ENCODE data around the gene C6orf62.
"Not testable (repeated sequence)": the region's sequence is repeated elsewhere in the genome, so short reads cannot be mapped to it uniquely, and the experiment has no call there.

Gene C6orf62

DNA sequence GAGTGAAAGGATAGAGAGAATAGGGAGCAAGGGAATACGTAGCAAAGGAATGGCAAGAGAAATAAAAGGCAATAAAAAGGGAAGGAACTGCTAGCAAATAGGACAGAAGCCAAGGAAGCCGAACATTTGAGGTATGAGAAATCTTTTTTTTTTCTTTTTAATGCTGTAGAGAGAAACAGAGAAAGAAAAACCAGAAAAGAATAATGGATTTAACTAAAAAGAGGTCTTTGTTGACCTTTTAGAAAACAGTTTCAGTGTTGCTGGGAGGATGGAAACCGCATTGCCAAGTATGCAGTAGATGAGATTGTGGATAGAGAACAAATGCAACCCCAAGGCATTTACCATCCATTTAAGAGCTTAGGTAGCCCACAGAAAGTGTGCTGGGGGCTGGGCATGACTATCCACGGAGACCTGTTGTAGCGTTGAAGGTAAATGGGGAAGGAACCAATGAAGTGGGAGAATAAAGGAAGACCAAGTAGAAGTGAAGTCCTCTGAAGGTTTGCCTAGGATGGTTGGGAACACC lies 23.3 kb upstream of the C6orf62 start:
- no peak for FAIRE-seq

DNA sequence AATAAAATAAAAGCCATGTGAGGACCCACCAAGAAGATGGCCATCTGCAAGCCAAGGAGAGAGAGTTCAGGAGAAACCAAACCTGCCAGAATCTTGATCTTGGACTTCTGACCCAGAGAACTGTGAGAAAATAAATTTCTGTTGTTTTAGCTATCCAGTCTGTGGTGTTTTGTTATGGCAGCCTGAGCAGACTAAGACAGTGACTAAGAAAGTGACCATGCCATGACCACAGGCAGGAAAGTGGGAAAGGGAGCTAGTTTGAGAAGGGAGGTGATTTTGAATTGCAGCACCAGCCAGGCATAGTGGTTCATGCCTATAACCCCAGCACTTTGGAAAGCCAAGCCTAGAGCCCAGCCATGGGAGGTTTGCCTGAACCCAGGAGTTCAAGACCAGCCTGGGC lies 21.9 kb upstream of the C6orf62 start:
- FAIRE-seq, result no peak

DNA sequence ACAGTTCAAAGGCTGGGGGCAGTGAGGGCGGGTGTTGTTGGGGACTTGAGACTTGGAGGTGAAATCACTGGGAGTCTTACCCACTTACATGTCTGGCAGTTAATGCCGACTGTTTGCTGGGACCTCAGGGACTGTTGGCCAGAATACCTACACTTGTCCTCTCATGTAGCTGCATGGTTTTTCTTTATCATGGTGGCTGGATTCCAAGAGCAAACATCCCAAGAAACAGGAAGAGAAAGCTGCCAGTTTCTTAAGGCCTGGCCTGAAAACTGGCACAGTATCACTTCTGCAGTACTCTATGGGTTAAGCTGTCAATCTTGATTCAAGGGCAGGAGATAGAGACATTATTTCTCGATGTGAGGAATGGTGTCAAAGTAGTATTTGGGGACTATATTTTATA lies 19.8 kb upstream of the C6orf62 start:
- no peak for FAIRE-seq

DNA sequence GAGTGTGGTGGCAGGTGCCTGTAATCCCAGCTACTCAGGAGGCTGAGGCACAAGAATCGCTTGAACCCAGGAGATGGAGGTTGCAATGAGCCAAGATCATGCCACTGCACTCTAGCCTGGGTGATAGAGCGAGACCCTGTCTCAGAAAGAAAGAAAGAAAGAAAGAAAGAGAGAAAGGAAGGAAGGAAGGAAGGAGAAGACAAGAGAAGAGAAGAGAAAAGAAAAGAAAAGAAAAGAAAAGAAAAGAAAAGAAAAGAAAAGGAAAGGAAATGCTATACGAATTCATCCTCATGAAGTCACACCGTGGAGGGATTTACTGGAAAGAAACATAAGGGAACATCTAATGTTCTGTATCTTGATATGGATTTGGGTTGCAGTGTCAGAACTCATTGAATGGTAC lies 15.8 kb upstream of the C6orf62 start:
- not testable (repeated sequence) for FAIRE-seq

DNA sequence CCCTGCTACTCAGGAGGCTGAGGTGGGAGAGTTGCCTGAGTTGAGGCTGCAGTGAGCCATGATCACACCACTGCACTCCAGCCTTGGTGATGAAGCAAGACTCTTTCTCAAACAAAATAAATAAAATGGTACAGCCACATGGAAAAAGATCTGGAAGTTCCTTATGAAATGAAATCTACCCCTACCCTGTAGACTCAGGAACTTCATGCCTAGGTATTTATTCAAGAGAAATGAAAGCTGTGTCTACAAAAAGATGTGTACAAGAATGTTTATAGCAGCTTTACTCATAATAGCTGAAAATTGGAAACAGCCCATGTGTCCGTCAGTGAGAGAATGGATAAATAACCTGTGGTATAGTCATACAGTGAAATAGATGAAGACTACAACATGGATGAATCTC lies 15.2 kb upstream of the C6orf62 start:
- no peak for FAIRE-seq

DNA sequence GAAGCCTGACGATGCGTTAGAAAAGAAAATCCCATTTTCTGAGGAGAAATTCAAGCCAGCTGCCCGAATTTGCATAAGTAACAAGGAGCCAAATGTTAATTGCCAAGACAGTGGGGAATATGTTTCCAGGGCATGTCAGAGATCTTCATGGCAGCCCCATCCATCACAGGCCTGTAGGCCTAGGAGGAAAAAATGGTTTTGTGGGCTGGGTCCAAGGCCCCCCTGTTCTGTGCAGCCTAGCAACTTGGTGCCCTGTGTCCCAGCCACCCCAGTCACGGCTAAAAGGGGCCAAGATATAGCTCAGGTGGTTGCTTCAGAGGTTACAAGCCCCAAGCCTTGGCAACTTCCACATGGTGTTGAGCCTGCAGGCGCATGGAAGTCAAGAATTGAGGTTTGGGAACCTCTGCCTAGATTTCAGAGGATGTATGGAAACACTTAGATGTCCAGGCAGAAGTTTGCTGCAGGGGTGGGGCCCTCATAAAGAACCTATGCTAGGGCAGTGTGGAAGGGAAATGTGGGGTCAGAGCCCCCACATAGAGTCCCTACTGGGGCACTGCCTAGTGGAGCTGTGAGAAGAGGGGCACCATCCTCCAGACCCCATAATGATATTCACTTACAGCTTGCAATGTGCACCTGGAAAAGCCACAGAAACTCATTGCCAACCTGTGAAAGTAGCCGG lies 12.6 kb upstream of the C6orf62 start:
- not testable (repeated sequence) for FAIRE-seq

DNA sequence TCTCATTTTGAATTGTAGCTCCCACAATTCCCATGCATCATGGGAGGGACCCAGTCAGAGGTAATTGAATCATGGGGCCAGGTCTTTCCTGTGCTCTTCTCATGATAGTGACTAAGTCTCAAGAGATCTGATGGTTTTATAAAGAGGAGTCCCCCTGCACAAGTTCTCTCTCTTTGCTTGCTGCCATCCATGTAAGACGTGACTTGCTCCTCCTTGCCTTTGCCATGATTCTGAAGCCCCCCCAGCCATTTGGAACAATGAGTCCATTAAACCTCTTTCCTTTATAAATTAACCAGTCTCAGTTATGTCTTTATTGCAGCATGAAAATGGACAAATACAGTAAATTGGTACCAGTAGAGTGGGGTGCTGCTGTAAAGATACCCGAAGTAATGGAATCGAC lies 11.7 kb upstream of the C6orf62 start:
- not testable (repeated sequence) for FAIRE-seq

DNA sequence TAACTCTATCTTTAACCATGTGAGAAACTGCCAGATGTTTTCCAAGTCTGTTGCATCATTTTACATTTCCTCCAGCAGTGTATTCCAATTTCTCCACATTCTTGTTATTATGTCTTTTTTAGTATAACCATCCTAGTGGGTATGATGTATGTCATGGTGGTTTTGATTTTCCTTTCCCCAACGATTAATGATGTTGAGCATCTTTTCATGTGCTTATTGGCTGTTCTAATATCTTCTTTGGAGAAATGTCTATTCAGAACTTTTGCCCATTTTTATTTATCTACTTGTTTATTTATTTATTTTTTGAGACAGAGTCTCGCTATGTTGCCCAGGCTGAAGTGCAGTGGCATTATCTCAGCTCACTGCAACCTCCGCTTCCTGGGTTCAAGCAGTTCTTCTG lies 4.3 kb upstream of the C6orf62 start:
- no peak for FAIRE-seq

DNA sequence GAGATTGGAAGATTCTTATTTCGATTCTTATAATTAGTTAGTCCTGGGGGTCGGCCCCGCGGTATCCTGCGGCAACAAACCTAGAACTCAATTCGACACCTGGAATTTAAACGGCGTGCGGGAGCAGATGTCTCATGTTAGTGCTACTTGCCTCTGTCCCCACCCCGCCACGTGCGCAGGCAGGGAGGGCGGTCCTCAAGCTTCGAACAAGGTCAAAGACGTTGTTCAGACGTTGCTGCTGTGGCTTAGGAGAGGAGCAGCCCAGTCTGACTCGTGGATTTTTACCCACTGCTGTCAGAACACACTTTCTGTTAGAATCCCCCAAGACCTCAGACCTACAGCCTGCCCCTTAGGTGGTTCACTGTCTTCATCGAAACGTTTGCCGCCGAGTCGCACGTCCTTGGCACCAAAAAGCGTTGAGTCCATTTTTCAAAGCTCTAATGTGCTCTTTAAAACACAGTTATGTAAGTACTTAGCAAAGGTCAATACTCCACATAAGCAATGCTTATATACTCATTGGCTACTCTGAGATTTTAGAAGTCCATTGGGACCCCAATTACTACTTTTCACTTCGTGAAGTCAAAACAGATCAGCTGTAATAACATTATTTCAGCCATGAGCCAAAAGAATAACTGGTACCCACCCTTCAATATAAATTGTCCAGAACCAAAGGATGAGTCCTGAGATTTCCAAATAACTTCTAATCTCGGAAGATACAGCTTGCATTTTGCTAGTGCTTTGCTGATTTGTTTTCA lies 2.7 kb upstream of the C6orf62 start:
- no peak for FAIRE-seq

DNA sequence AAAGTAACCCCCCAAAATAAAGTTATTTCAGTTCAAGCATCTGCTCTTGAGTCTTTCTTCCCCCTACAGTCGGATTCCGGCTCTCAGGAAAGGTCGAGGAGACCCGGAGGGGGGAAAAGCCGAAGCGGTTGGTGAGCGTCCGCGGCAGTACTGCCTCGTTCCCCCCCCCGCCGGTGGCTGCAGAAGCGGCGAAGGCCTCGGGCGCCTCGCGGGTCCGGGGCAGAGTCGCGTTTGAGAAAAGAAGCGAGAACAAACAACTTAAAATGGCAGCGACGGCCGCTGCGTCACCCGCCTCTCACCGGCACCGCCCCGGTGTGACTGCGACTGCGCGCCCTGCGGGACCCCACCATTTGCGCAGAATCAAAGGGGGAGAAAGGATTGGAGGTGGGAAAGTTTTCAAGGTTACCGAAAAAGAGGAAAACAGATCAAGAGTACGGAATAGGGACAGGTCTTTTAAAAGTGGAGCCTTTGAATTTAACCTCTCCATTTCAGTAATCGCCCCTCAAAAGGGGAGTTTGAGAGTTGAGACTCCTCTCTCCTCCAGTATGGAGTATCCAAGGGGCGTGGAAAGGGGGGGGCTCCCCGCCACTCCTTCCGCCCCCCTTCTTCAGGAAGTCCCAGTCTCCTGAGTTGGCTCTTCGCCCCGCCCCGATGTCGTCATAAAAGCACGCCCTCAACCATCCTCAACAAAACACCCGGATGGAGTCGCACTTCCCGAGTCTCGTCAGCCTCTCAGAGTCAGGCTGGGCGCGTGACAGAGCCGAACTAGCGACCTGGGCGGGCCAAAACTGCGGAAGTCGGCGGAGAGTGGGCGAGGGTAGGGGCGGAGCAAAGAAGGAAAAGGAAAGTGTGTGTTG lies 1.9 kb upstream of the C6orf62 start:
- FAIRE-seq, result peak; percentile 99

DNA sequence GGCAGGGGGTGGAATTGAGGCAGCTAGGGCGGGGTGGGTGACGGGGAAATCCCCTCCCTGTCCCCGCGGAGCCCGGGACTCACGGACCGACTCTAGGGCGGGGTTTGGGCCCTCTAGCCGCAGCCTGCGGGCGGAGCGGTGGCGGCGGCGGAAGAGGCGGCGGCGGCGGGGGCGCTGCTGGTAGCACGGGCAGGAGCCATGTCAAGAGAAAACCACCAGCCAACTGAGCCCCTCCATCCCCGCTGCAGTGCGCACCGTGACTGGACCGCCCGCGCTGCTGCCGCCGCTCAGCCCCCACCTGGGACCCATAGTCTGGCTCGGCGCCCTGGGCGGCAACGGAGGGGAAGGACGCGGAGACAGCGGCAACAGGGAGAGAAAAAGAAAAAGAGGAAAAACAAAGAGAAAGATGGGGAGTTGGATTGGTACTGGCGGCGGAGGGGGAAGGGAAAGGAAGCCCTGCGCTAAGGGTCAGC lies 1.2 kb upstream of the C6orf62 start:
- FAIRE-seq, result no peak

DNA sequence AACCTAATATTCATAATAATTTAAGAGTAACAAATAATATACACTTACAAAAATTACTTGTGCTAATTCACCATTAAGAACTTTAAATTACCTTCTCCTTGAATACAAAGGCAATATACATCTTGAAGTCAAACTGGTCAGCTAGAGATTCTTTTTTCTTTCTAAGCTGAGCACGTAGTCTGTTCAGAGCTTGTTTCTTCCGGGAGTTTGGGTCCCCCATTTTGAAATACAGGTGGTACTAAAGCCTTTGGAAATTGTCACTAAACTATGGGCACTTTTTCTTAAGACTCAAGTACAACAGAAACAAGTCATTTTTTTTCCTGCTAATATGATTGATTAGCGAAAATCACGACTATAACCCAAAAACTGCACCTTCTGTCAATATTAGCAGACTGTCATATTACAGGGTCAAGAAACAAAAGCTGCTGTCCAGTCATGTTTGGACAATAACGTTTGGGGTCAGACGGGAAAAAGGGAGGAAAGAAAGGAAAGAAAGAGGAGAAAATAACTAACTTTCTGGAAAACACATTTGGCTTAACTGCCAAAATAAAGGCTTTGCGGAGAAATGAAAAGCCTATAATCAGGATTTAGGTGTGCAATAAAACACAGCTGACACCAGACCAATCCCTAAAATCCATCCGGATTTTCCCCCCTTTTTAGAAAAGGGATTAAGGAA lies 367 bp downstream of the C6orf62 start:
- no peak for FAIRE-seq

DNA sequence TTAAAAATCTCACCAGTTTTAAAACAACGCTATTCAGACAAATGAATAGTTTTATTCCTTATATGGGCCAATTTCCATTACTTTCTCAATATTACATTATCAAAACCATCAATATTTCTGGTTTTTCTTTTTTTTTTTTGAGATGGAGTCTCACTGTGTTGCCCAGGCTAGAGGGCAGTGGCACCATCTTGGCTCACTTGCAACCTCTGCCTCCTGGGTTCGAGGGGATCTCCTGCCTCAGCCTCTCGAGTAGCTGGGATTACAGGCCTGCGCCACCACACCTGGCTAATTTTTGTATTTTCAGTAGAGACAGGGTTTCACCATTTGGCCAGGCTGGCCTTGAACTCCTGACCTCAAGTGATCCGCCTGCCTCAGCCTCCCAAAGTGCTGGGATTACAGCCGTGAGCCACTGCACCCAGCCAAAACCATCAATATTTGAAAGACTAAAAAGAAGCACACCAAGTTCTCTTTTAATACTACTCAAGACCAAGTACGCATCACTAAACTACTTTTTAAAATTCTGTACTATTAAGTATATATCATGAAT lies 2.3 kb downstream of the C6orf62 start:
- FAIRE-seq, result not testable (repeated sequence)

DNA sequence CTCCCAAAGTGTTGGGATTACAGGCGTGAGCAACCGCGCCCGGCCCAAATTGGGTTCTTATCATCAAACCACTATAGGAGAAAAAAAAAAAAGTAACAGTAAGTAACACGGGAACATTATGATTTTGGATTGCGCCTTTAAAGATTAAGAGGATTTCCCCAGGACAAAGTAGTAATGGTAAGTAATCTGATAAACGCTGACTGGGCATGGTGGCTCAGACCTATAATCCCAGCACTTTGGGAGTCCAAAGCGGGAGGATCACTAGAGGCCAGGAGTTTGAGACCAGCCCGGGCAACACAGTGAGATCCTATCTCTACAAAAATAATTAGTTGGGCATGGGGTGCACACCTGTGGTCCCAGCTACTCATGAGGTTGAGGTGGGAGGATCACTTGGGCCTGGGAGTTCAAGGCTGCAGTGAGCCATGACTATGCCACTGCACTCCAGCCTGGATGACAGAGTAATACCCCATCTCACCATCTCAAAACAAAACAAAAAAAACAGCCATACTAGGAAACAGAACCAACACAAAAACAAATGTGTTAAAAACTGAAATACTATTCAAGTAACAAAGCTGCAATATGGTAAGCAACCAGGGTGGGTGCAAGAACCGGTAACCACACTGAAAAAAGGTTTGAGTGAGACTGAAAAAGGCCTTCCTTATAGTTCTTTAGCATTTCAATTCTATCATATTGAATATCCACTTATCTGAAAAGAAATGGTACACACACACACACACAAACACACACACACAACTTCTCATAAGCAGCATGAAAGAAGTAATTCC lies 8.2 kb downstream of the C6orf62 start:
- no peak for FAIRE-seq

DNA sequence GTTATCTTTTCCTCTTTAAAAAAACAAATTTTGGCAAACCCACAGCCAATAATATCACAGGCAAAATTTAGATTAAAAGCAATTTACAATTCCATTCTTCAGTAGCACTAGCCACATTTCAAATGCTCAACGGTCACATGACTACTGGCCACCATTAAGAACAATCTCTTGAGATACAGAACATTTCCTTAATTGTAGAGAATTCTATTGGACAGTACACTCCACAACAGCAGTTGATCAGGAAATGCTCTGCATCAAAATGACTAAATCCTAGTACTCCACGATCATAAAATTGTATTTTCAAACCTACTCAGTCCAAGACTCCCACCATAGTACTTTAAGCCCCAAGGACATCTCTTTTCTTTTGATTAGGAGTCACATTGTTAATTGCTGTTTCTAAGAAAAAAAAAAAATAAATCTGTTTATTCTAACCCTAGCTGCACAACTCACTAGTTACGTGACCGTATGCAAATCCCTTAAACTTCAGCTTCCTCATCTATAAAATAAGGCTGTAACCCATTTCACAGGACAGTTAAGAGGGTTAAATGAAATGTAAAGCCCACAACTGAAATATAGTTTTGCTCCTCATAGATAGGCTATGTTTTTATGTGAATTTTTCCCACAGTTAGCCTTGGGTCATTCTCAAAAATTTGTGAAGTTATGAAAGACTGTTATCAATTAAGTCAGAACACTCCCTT lies 9.8 kb downstream of the C6orf62 start:
- no peak for FAIRE-seq

DNA sequence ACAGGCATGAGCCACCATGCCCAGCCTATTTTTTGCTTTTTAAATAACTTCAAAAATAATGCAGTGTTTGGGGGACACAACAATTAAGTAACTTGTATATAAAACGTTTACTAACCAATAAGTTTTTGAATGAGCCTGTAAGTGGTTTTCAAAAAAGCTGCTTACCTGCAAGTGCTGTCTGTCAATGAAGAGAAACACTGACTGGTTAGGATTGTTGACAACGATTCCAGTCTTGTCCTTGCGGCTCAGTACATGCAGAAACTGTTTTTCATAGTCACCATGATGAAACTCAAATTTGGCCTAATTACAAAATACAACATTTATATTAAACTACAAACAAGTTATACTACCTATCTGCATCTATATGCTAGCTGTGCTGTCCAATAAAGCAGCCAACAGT lies 10.3 kb downstream of the C6orf62 start:
- no peak for FAIRE-seq

DNA sequence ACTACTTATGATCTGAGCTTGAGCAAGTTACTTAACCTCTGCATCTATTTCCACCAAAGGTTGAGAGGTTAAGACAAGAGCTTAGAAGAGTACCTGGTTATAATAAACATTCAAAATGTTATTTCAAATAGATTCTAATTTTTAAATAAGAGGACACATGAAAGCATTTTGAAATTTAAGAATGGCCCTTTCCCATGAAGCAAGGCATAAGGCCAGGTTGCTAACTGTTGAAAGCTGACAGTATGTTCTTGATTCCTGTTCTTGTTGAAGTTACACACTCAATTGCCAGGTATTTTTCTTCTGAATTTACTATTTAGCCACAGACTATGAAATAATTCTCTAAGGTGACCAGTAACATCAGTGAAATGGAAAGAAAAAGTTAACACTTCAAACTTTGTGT lies 14.5 kb downstream of the C6orf62 start:
- no peak for FAIRE-seq

DNA sequence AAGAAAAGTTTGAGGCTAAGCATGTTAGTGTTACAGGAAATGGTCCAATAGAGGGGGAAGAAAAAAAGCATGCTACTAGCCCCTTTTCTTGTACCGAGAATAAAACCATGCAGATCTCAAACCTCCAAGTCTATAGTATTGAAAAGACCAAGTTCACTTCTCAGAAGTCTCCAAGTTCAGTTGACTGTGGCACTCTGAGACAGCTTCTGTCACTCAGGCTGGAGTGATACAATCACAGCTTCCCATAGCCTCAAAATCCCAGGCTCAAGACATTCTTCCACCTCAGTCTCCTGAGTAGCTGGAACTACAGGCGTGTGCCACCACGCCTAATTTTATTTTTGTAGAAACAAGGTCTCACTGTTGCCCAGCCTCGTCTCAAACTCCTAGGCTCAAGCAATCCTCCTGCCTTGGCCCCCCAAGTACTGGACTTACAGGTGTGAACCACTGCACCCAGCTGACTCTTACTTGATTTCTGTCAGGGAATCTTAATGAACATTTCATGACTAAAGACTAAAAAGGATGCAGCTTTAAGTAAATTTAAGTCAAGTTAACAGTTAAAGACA lies 16.2 kb downstream of the C6orf62 start:
- FAIRE-seq, result no peak

DNA sequence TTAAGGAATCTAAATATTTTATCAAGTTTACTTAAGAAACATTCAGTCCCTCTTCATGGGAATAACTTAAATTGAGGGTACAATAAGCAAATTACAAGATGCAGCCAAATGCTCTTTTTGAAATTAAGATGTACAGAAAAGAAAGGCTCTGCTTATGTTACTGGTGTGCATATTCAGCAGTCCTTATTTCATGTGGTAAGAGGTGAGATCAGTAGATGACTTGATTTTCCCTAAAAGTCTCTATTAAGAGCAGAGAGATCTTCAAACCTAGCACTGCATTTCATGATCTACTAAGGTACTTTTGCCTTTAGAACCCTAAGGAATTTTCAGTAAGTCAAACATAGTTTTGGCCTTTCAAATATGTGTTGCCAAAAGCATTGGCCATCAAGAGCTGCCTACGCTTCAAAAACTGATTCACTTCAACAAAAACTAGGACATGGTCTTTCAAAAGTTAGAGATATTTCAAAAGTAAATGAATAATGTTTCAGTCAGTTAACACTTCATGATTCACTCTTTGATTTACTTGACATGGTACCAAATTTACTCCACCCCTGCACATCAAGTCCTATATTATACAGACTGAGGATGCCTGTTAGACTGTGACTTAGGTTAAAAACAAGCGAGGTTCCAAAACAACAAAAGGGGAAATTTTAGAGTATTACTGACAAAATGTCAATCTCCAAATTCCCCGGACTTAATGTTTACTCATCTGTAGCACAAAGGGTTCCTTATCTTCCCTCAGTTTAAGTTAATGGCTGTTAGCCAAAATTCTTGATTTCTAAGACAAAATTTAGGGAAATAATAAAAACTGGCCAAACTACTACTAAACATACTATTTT lies 19.2 kb downstream of the C6orf62 start:
- FAIRE-seq, result no peak

DNA sequence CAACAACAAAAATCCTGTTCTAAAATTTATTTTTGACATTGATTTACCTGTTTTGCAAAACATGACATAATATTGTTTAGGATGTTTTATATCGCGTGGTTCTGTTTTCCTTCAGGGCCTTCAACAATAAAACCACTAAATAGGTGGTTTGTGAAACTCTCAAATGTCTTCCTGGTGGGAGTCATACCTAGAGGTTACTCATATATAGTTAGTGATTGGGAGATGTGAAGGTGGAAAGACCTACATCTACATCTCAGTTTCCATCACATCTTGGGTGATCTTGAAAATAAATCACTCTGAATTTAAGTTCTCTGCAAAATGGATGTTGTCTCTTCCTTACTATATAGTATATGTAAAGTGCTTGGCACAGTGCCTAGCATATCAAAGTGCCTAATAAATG lies 22.9 kb downstream of the C6orf62 start:
- FAIRE-seq, result no peak

All from G401.6 (cell line).